GM10248 (cell line): Measurements from ENCODE around the gene RAB44.

Experiments
- CTCF ChIA-PET: fragments of 300-600 bp; sonication (Branson Sonifier 250); formaldehyde crosslinking; extraction: SDS; loops from one replicate; lab custom pipeline; 2021; ENCODE audit warnings: antibody characterized with exemption; lab: Yijun Ruan, JAX
- POLR2A ChIA-PET: fragments of 350-650 bp; sonication (Branson Sonifier 250); formaldehyde crosslinking; extraction: SDS; loops from one replicate; lab custom pipeline; 2020; ENCODE audit warnings: antibody characterized with exemption; lab: Yijun Ruan, JAX
- DNase-seq: peaks from one replicate; pipeline ENCODE4 v3.0.0; 2012; ENCODE audit errors: extremely low spot score
- TF ChIP-seq, protein P1 (sequence below): IDR thresholded peaks from 2 replicates; pipeline ENCODE4 v1.5.1; 2012; ENCODE audit warnings: mild to moderate bottlenecking, low read depth; ENCODE audit errors: extremely low read depth, missing control alignments, control extremely low read depth

RAB44 gene

DNA sequence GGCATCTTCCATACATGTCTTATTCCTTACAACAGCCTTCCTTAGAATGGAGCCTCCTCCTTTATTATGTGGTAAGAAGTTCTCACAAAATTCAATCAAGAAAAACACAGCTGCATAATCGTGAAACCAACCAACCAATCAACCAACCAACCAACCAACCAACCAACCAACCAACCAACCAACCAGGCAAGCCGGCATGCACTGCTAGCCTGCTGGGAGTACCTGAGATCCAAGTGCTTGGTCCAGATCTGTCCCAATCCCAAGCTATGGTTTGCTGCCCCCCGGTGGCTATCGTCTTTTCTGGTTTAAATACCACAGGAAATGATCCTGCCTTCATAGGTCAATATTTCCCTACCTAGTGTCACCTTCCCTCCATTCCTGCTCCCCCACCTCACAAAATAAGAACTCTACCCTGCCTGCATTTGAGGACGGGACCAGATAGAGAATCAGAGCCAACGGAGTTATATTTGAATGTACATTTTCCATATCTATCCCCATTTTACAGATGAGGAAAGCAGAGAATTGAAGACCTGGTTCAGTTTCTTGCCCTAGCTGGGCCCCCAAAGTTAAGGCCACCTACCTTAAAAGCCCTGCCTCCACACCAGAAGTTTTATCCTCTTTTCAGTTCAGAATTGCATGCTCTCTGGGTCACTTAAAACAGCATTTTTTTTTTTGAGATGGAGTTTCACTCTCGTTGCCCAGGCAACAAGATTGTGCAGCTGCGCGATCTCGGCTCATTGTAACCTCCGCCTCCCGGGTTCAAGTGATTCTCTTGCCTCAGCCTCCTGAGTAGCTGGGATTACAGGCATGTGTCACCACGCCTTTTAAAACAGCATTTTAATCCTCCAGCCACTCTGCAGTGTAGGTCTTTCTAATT is 27.1 kb downstream of the RAB44 start:
- ChIA-PET CTCF (interaction anchor here (0.7 to 3.4 kb wide), 28 partner anchors 8 to 415 kb away, joined by 3 to 20 read pairs (median 4); no protein-coding TSS in a partner anchor), POLR2A (interaction anchor here (1.0 to 1.3 kb wide), 2 partner anchors 34 to 47 kb away, joined by 3 read pairs; partner anchors contain the start of gene CDKN1A)
- TF ChIP-seq, protein P1, sequence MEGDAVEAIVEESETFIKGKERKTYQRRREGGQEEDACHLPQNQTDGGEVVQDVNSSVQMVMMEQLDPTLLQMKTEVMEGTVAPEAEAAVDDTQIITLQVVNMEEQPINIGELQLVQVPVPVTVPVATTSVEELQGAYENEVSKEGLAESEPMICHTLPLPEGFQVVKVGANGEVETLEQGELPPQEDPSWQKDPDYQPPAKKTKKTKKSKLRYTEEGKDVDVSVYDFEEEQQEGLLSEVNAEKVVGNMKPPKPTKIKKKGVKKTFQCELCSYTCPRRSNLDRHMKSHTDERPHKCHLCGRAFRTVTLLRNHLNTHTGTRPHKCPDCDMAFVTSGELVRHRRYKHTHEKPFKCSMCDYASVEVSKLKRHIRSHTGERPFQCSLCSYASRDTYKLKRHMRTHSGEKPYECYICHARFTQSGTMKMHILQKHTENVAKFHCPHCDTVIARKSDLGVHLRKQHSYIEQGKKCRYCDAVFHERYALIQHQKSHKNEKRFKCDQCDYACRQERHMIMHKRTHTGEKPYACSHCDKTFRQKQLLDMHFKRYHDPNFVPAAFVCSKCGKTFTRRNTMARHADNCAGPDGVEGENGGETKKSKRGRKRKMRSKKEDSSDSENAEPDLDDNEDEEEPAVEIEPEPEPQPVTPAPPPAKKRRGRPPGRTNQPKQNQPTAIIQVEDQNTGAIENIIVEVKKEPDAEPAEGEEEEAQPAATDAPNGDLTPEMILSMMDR, result peak; percentile 58
- DNase-seq, result peak; percentile 71

DNA sequence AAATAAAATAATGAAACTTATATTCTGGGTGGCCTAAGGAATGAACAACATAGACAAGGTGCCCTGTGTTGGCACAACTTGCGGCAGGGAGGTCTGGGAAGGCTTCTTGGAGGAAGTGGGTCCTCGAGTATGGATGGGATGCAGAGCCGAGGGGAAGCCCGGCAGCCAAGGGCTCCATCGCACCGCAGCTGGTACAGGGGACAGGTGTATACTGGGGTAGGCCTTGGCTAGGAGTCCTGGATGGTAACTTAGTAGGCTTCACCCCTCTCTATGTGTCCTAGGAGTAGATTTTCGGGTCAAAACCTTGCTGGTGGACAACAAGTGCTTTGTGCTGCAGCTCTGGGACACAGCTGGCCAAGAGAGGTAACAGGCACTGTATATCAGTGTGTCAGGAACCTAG is 28.0 kb downstream of the RAB44 start:
- no peak for DNase-seq
- CTCF ChIA-PET, result interaction anchor here (0.9 to 3.4 kb wide), 9 partner anchors 17 to 385 kb away, joined by 4 to 17 read pairs (median 9); no protein-coding TSS in a partner anchor
- TF ChIP-seq, protein P1, result no peak
- POLR2A ChIA-PET, result interaction anchor here (1.3 kb wide), 1 partner anchor 47 kb away, joined by 3 read pairs; the partner anchor contains the start of gene CDKN1A

DNA sequence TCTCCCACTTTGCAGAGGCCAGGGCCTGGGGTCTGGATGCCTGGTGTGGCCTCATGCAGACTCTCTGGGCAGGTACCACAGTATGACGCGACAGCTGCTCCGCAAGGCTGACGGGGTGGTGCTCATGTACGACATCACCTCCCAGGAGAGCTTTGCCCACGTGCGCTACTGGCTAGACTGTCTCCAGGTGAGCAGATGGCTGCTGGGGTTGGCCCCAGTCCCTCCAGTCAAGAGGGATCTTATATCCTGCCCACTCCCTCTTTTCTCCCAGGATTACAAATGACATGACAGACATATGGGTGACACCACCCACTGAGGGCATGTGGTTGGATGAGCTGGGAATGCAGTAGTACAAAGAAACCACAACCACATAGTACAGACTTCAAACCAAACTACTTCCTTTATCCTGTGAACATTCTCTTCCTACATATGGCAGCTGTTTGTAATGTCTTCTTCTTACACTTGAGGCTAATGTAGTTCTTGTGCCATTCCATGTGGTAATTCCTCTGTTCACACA is 29.9 kb downstream of the RAB44 start:
- TF ChIP-seq, protein P1, result no peak
- POLR2A ChIA-PET, result no interaction called here
- no peak for DNase-seq
- CTCF ChIA-PET, result interaction anchor here (0.7 to 2.6 kb wide), 5 partner anchors 8 to 100 kb away, joined by 3 to 11 read pairs (median 4); no protein-coding TSS in a partner anchor

DNA sequence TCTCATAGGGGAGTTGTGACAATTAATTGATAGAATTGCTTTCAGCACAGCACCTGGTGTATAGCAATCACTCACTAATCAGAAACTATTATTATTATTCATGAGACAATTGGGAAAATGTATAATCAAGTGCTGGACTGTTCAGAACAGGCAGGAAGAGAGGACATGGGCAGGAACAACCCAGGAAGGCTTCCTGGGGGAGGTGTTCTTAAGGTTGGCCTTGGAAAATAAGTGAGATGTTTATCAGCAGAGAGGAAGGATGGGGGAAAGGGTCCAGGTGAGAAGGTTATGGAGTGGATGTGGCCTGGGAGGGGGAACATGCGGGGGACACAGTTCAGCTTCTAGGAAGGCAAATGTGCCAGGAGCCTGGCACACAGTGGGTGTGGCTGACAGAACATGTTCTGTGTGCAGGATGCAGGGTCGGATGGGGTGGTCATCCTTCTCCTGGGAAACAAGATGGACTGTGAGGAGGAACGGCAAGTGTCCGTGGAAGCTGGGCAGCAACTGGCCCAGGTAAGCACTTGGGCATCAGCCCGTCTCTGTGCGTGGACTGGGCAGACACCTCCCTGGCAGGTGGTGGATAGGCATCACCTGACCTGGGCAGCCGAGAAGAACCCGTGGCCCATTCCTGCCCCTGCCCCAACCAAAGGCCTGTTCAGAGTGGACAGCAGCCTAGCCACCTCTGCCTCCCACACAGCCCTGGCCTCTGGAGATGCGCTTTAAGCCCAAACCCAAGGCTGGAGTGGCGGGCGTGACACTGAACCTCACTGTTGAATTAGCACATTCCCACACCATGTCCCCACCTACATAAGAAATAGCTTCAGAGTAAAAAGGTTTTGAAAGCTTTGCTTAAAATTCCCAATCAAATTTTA is 30.9 kb downstream of the RAB44 start:
- POLR2A ChIA-PET, result no interaction called here
- TF ChIP-seq, protein P1, result no peak
- no peak for DNase-seq
- CTCF ChIA-PET, result interaction anchor here (0.6 to 2.6 kb wide), 3 partner anchors 9 to 104 kb away, joined by 4 to 11 read pairs (median 4); no protein-coding TSS in a partner anchor

DNA sequence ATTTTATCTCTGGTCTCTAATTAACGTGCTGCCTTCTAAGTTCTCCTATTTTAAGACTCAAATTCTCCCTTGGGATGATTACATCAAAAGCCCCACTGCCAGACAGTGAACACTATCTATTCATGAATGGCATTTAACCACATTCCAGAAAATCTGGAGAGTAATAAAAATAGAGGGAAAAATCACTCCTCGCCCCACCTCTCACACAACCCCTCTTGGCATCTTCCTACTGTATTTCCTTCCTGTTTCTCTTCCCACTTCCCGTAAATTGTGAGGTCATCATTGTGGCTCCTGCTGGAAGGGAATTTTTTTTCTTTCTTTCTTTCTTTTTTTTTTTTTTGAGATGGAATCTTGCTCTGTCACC is 31.5 kb downstream of the RAB44 start:
- TF ChIP-seq, protein P1, result no peak
- ChIA-PET CTCF (no interaction called here), POLR2A (no interaction called here)
- no peak for DNase-seq
